Heart left ventricle (tissue), 13 donors: ENCODE data around the gene KRT40.

Experiments used
- CTCF ChIP-seq, 12 donors: fragments of 200-600 bp; sonication (generic) in 4 of 12; IDR thresholded peaks; one replicate each; pipeline versions ENCODE4 v1.5.0 to v1.8.0; 2018 to 2022; ENCODE audit warnings: antibody characterized with exemption in 12 of 12, mild to moderate bottlenecking in 5 of 12
- POLR2A ChIP-seq, 2 donors: fragments of 450-650 bp; IDR thresholded peaks; one replicate each; pipeline ENCODE4 v1.6.1; 2017; ENCODE audit warnings: antibody characterized with exemption in 2 of 2, mild to moderate bottlenecking in 2 of 2, moderate library complexity in 2 of 2
- donor health status: ischemic (EF 13 %, LVEDD 7.1; RV severe dilation, severe dysfunction).
- donor health status: DM: no; HTN: yes; CAD: no.
- donor health status: DM: no; HTN: no; CAD: no.
- donor health status: ischemic (EF 25% LVEDD 6.9; RV normal size, moderate dysfunction).
- donor health status: ischemic (EF 25% LVEDD 5.7; RV mildly dilated, moderate dysfunction).
- donor health status: ischemic (EF 35%, LVEDD 5.7; RV mildly dilated, moderate dysfunction).
- donor health status: nonischemic (EF 11% LVEDD 7.7; RV severe dilation, severe dysfunction).
- donor health status: DM: yes; HTN: yes; CAD: no.
- donor health status: PGD.
- donor health status: ischemic (EF 29% LVEDD 5.4; RV normal size, mild dysfunction).
- donor health status: nonischemic (EF 23%, LVEDD 6.1; RV moderate dilation, normal function).

GRCh38 chr17:40978575-40979151 lies 5.5 kb downstream of the KRT40 start:
- TF ChIP-seq CTCF (IDR thresholded peaks at IDR 0.05) (no peak), POLR2A (IDR thresholded peaks at IDR 0.05) (no peak)
